Neutrophil (primary cell): ENCODE measurements around the gene OSMR.

Experiments
- H3K27ac ChIP-seq: fragments of 200-600 bp; sonication (generic); 2 replicates; pipeline ENCODE4 v1.5.1; 2016; ENCODE audit warnings: mild to moderate bottlenecking, moderate library complexity
- H3K27me3 ChIP-seq: fragments of 200-600 bp; sonication (generic); 2 replicates; pipeline ENCODE4 v1.6.0; 2016; ENCODE audit warnings: mild to moderate bottlenecking
- H3K36me3 ChIP-seq: fragments of 200-600 bp; sonication (generic); 2 replicates; pipeline ENCODE4 v1.5.1; 2017
- H3K4me1 ChIP-seq, 2 experiments: fragments of 200-600 bp in 1 of 2; sonication (generic) in 1 of 2; 1 replicate in 1 of 2; 2 replicates in 1 of 2; pipeline versions ENCODE4 v1.5.1 to v1.6.1; 2013 to 2016; ENCODE audit warnings: low read depth in 1 of 2, low read length in 1 of 2, mild to moderate bottlenecking in 1 of 2, moderate library complexity in 1 of 2; ENCODE audit not compliant: control insufficient read depth in 1 of 2, insufficient read depth in 1 of 2
- H3K4me3 ChIP-seq, 2 experiments: fragments of 200-600 bp in 1 of 2; sonication (generic) in 1 of 2; 1 replicate in 1 of 2; 2 replicates in 1 of 2; pipeline ENCODE4 v1.5.1; 2013 to 2016; ENCODE audit warnings: low read depth in 1 of 2, low read length in 1 of 2, mild to moderate bottlenecking in 1 of 2, moderate library complexity in 1 of 2
- H3K9me3 ChIP-seq: fragments of 200-600 bp; sonication (generic); 2 replicates; pipeline ENCODE4 v1.5.1; 2016
- CTCF ChIP-seq: fragments of 200-600 bp; sonication (generic); IDR thresholded peaks from 2 replicates; pipeline ENCODE4 v1.5.1; 2016; ENCODE audit warnings: antibody characterized with exemption

Gene OSMR

GRCh38 chr5:38879078-38879460 lies 33.3 kb downstream of the OSMR start:
- Histone ChIP-seq H3K9me3 (no peaks in the 10 kb centered on the region), H3K36me3 (no peaks in the 10 kb centered on the region), H3K27me3 (peaks cover 42% of the 10 kb centered on the region), H3K4me1 (no peaks in the 10 kb centered on the region), H3K4me3 (no peak overlapping the region), H3K27ac (no peak overlapping the region)
- TF ChIP-seq CTCF = no peak

GRCh38 chr5:38883842-38884241 lies 38.0 kb downstream of the OSMR start:
- Histone ChIP-seq H3K27ac (no peak overlapping the region), H3K4me3 (no peak overlapping the region), H3K27me3 (peaks cover 13% of the 10 kb centered on the region), H3K9me3 (no peaks in the 10 kb centered on the region), H3K36me3 (no peaks in the 10 kb centered on the region), H3K4me1 (no peaks in the 10 kb centered on the region)
- TF ChIP-seq CTCF = no peak

DNA sequence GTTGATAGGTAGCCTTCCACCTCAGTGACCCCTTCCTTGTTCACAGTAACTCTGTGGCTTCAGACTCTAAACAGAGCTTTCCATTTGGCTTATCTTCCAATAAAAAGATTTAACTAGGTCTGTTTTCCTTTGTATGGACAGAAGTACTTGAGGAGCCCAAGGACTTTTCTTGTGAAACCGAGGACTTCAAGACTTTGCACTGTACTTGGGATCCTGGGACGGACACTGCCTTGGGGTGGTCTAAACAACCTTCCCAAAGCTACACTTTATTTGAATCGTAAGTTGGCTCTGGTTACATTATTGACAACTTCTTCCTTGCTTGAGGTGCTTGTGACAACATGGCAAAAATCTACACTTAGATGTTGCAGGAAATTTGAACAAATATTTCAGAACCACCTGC lies 39.4 kb downstream of the OSMR start:
- Histone ChIP-seq H3K27me3 (peaks cover 17% of the 10 kb centered on the region), H3K27ac (no peak overlapping the region), H3K4me1 (no peaks in the 10 kb centered on the region), H3K9me3 (no peaks in the 10 kb centered on the region), H3K4me3 (no peak overlapping the region), H3K36me3 (no peaks in the 10 kb centered on the region)
- TF ChIP-seq CTCF = no peak

DNA sequence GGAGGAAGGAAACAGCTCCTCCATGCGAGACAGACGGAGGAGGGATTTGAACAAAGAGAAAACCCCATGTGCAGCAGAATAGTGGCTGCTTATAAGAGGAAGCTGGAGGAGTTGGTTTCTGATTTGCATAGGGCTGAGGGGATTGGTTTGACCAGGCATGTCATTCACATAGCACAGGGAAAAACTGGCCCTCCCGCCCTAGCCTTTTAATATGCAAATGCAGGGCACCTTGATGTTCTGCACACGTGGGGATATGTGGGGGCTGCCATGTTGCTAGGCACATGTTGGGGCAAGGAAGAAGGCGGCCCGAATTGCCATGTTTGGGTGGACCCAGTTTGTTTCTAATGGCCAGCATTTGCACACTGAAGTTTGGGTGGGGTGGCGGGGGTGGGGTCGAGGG lies 42.2 kb downstream of the OSMR start:
- Histone ChIP-seq H3K27me3 (peaks cover 17% of the 10 kb centered on the region), H3K4me3 (no peak overlapping the region), H3K36me3 (no peaks in the 10 kb centered on the region), H3K9me3 (no peaks in the 10 kb centered on the region), H3K27ac (no peak overlapping the region), H3K4me1 (no peaks in the 10 kb centered on the region)
- no peak for TF ChIP-seq CTCF

DNA sequence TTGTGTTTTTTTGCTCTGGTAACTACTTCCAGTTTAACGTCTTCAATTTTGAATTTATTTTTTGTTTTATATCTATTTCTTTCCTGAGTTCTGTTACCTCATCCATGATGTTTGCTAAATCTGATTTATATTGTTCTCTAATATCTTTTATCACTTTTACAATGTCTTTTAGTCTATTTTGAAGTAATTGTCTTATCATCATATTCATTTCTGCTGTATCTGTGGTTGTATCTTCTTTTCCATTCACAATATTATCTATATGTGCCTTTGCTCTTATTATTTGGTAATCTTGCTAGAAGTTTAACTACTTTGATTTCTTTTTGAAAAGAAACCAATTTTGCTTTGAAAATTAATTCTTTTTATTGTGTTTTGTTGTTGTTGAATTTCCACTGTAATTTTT lies 43.6 kb downstream of the OSMR start:
- Histone ChIP-seq H3K36me3 (no peaks in the 10 kb centered on the region), H3K27ac (no peak overlapping the region), H3K27me3 (peaks cover 17% of the 10 kb centered on the region), H3K9me3 (no peaks in the 10 kb centered on the region), H3K4me3 (no peak overlapping the region), H3K4me1 (no peaks in the 10 kb centered on the region)
- no peak for TF ChIP-seq CTCF

GRCh38 chr5:38891563-38891962 lies 45.8 kb downstream of the OSMR start:
- Histone ChIP-seq H3K4me3 (no peak overlapping the region), H3K4me1 (no peaks in the 10 kb centered on the region), H3K27ac (no peak overlapping the region), H3K36me3 (no peaks in the 10 kb centered on the region), H3K9me3 (no peaks in the 10 kb centered on the region), H3K27me3 (peaks cover 17% of the 10 kb centered on the region)
- TF ChIP-seq CTCF = no peak
